H1 (cell line): ENCODE results near the gene SCARB2.

ENCODE experiments used
- BACH1 ChIP-seq: IDR thresholded peaks from 2 replicates; pipeline ENCODE4 v1.6.1; 2012; ENCODE audit warnings: low read length, improper control_type of control experiment
- CHD2 ChIP-seq: IDR thresholded peaks from 2 replicates; pipeline ENCODE4 v1.6.1; 2012; ENCODE audit warnings: low read length, improper control_type of control experiment
- CREB1 ChIP-seq: IDR thresholded peaks from 2 replicates; pipeline ENCODE4 v1.6.1; 2012; ENCODE audit warnings: inconsistent platforms
- SP2 ChIP-seq: IDR thresholded peaks from 2 replicates; pipeline ENCODE4 v1.6.1; 2012; ENCODE audit warnings: mild to moderate bottlenecking, low read length, inconsistent platforms
- SP4 ChIP-seq: IDR thresholded peaks from 2 replicates; pipeline ENCODE4 v1.6.1; 2012; ENCODE audit warnings: low read length, inconsistent platforms
- TF ChIP-seq, protein P1 (sequence below), 3 experiments: IDR thresholded peaks; 1 replicate in 2 of 3; 2 replicates in 1 of 3; pipeline versions ENCODE4 v1.5.1 to v1.6.1; 2011; ENCODE audit warnings: low read length in 3 of 3, mild to moderate bottlenecking in 3 of 3, inconsistent platforms in 2 of 3, low read depth in 1 of 3, moderate library complexity in 1 of 3; ENCODE audit not compliant: insufficient read depth in 1 of 3; ENCODE audit errors: control extremely low read depth in 1 of 3
- TF ChIP-seq, protein P2 (sequence below): IDR thresholded peaks from 2 replicates; pipeline ENCODE4 v1.6.1; 2012; ENCODE audit warnings: inconsistent platforms

GRCh38 chr4:76208005-76208765 is 5.4 kb downstream of the SCARB2 start:
- TF ChIP-seq, protein P1, sequence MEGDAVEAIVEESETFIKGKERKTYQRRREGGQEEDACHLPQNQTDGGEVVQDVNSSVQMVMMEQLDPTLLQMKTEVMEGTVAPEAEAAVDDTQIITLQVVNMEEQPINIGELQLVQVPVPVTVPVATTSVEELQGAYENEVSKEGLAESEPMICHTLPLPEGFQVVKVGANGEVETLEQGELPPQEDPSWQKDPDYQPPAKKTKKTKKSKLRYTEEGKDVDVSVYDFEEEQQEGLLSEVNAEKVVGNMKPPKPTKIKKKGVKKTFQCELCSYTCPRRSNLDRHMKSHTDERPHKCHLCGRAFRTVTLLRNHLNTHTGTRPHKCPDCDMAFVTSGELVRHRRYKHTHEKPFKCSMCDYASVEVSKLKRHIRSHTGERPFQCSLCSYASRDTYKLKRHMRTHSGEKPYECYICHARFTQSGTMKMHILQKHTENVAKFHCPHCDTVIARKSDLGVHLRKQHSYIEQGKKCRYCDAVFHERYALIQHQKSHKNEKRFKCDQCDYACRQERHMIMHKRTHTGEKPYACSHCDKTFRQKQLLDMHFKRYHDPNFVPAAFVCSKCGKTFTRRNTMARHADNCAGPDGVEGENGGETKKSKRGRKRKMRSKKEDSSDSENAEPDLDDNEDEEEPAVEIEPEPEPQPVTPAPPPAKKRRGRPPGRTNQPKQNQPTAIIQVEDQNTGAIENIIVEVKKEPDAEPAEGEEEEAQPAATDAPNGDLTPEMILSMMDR (IDR thresholded peaks at IDR 0.05; ENCODE audit: control extremely low read depth in 1 of 3, insufficient read depth in 1 of 3, low read depth in 1 of 3, low read length in 3 of 3), result no peak
- TF ChIP-seq SP2 (no peak), SP4 (no peak), CHD2 (no peak), CREB1 (no peak), BACH1 (no peak)
- TF ChIP-seq, protein P2, sequence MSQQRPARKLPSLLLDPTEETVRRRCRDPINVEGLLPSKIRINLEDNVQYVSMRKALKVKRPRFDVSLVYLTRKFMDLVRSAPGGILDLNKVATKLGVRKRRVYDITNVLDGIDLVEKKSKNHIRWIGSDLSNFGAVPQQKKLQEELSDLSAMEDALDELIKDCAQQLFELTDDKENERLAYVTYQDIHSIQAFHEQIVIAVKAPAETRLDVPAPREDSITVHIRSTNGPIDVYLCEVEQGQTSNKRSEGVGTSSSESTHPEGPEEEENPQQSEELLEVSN, result no peak
